SK-N-SH treated with all-trans-retinoic acid at 6 μM for 48 hours (cell line): ENCODE results near the gene PDGFB.

ENCODE experiments used
- ATAC-seq: fragments of 200-7000 bp; cut with Tn5 transposase; 3 replicates; pipeline ENCODE4 v1.9.1; 2020; ENCODE audit warnings: mild to moderate bottlenecking, moderate library complexity
- ARNTL ChIP-seq: fragments of 450-650 bp; formaldehyde crosslinking; IDR thresholded peaks from 2 replicates; pipeline ENCODE4 v1.5.0; 2020; ENCODE audit warnings: low read depth, mild to moderate bottlenecking, moderate library complexity, borderline replicate concordance
- CREB5 ChIP-seq: fragments of 250-450 bp; sonication (Bioruptor Pico); IDR thresholded peaks from 2 replicates; pipeline ENCODE4 v1.5.1; 2020; ENCODE audit warnings: low read depth, mild to moderate bottlenecking, moderate library complexity
- CSDC2 ChIP-seq: fragments of 250-450 bp; sonication (Bioruptor Pico); IDR thresholded peaks from 2 replicates; pipeline ENCODE4 v1.5.0; 2020; ENCODE audit warnings: mild to moderate bottlenecking, moderate library complexity
- CSRNP3 ChIP-seq: fragments of 250-450 bp; sonication (Bioruptor Pico); IDR thresholded peaks from 2 replicates; pipeline ENCODE4 v1.5.1; 2021; ENCODE audit warnings: mild to moderate bottlenecking, moderate library complexity
- ESRRG ChIP-seq: fragments of 250-450 bp; sonication (Bioruptor Pico); IDR thresholded peaks from 2 replicates; pipeline ENCODE4 v1.6.1; 2021; ENCODE audit warnings: mild to moderate bottlenecking
- GLIS3 ChIP-seq: fragments of 250-450 bp; sonication (Bioruptor Pico); IDR thresholded peaks from 2 replicates; pipeline ENCODE4 v1.5.0; 2020; ENCODE audit warnings: mild to moderate bottlenecking, moderate library complexity
- ISL1 ChIP-seq: fragments of 250-450 bp; sonication (Bioruptor Pico); IDR thresholded peaks from 2 replicates; pipeline ENCODE4 v2.1.2; 2022; ENCODE audit warnings: mild to moderate bottlenecking, moderate library complexity
- OSR1 ChIP-seq: fragments of 250-450 bp; sonication (Bioruptor Pico); IDR thresholded peaks from 2 replicates; pipeline ENCODE4 v1.8.0; 2022; ENCODE audit warnings: moderate library complexity, mild to moderate bottlenecking, inconsistent platforms
- PATZ1 ChIP-seq: fragments of 250-450 bp; sonication (Bioruptor Pico); IDR thresholded peaks from 2 replicates; pipeline ENCODE4 v1.8.0; 2020; ENCODE audit warnings: mild to moderate bottlenecking, moderate library complexity, borderline replicate concordance
- POU6F1 ChIP-seq: fragments of 250-450 bp; sonication (Bioruptor Pico); IDR thresholded peaks from 2 replicates; pipeline ENCODE4 v1.8.0; 2021; ENCODE audit warnings: low read depth, mild to moderate bottlenecking, moderate library complexity, borderline replicate concordance
- PPARA ChIP-seq: fragments of 250-450 bp; sonication (Bioruptor Pico); IDR thresholded peaks from 2 replicates; pipeline ENCODE4 v1.5.0; 2020; ENCODE audit warnings: mild to moderate bottlenecking, borderline replicate concordance
- RARB ChIP-seq: fragments of 250-450 bp; sonication (Bioruptor Pico); IDR thresholded peaks from 2 replicates; pipeline ENCODE4 v1.8.0; 2021; ENCODE audit warnings: mild to moderate bottlenecking, moderate library complexity
- SNAI2 ChIP-seq: fragments of 250-450 bp; sonication (Bioruptor Pico); IDR thresholded peaks from 2 replicates; pipeline ENCODE4 v1.5.0; 2020; ENCODE audit warnings: mild to moderate bottlenecking, moderate library complexity
- TCF4 ChIP-seq: fragments of 250-450 bp; sonication (Bioruptor Pico); IDR thresholded peaks from 2 replicates; pipeline ENCODE4 v1.8.0; 2021; ENCODE audit warnings: mild to moderate bottlenecking, moderate library complexity, borderline replicate concordance
- TOX ChIP-seq: fragments of 250-450 bp; sonication (Bioruptor Pico); IDR thresholded peaks from 2 replicates; pipeline ENCODE4 v1.8.0; 2021; ENCODE audit warnings: mild to moderate bottlenecking, moderate library complexity, borderline replicate concordance
- TSHZ2 ChIP-seq: fragments of 250-450 bp; sonication (Bioruptor Pico); IDR thresholded peaks from 2 replicates; pipeline ENCODE4 v1.5.0; 2020; ENCODE audit warnings: mild to moderate bottlenecking, moderate library complexity
- ZC3H10 ChIP-seq: fragments of 250-450 bp; sonication (Bioruptor Pico); IDR thresholded peaks from 2 replicates; pipeline ENCODE4 v1.5.1; 2021; ENCODE audit warnings: mild to moderate bottlenecking, moderate library complexity
- ZFP3 ChIP-seq: fragments of 250-450 bp; sonication (Bioruptor Pico); IDR thresholded peaks from 2 replicates; pipeline ENCODE4 v1.5.0; 2020; ENCODE audit warnings: mild to moderate bottlenecking, moderate library complexity
- ZFP30 ChIP-seq: fragments of 450-650 bp; formaldehyde crosslinking; IDR thresholded peaks from 2 replicates; pipeline ENCODE4 v1.5.0; 2022; ENCODE audit warnings: mild to moderate bottlenecking, moderate library complexity
- ZNF565 ChIP-seq: fragments of 450-650 bp; formaldehyde crosslinking; conservative IDR thresholded peaks from 2 replicates; pipeline ENCODE4 v1.5.0; 2020; ENCODE audit warnings: low read depth, mild to moderate bottlenecking, moderate library complexity
- ZNF70 ChIP-seq: fragments of 450-650 bp; formaldehyde crosslinking; IDR thresholded peaks from 2 replicates; pipeline ENCODE4 v1.5.0; 2020; ENCODE audit warnings: mild to moderate bottlenecking, moderate library complexity
- ZNF8 ChIP-seq: fragments of 450-650 bp; formaldehyde crosslinking; IDR thresholded peaks from 2 replicates; pipeline ENCODE4 v1.5.0; 2020; ENCODE audit warnings: mild to moderate bottlenecking, moderate library complexity

The PDGFB gene

GRCh38 chr22:39181356-39181755 is 63.4 kb downstream of the PDGFB start:
- TF ChIP-seq POU6F1 (CRISPR knock-in tag) (no peak), ZNF8 (CRISPR knock-in tag) (no peak), PATZ1 (CRISPR knock-in tag) (no peak), RARB (CRISPR knock-in tag) (no peak), OSR1 (CRISPR knock-in tag) (no peak), ISL1 (CRISPR knock-in tag) (no peak), SNAI2 (CRISPR knock-in tag) (no peak), ZNF70 (CRISPR knock-in tag) (no peak), TOX (no peak)
- no peak for ATAC-seq

GRCh38 chr22:39179841-39180335 is 64.9 kb downstream of the PDGFB start:
- TF ChIP-seq SNAI2 (CRISPR knock-in tag) (no peak), ZFP30 (CRISPR knock-in tag) (no peak), TOX (no peak), TCF4 (CRISPR knock-in tag) (no peak), TSHZ2 (no peak), GLIS3 (no peak), CSDC2 (CRISPR knock-in tag) (no peak), PPARA (CRISPR knock-in tag) (no peak), ZNF70 (CRISPR knock-in tag) (no peak), ZFP3 (CRISPR knock-in tag) (no peak), ARNTL (CRISPR knock-in tag) (no peak), ZNF565 (no peak), ZNF8 (CRISPR knock-in tag) (no peak), ISL1 (CRISPR knock-in tag) (no peak)
- no peak for ATAC-seq

GRCh38 chr22:39179401-39179827 is 65.4 kb downstream of the PDGFB start:
- ATAC-seq: no peak
- no peak for TF ChIP-seq CSRNP3 (CRISPR knock-in tag)
- TF ChIP-seq SNAI2 (CRISPR knock-in tag): no peak
- no peak for TF ChIP-seq TCF4 (CRISPR knock-in tag)
- no peak for TF ChIP-seq ZNF565
- TF ChIP-seq ESRRG (CRISPR knock-in tag): no peak
- no peak for TF ChIP-seq PPARA (CRISPR knock-in tag)
- no peak for TF ChIP-seq ISL1 (CRISPR knock-in tag)
- no peak for TF ChIP-seq RARB (CRISPR knock-in tag)
- TF ChIP-seq TSHZ2: no peak
- TF ChIP-seq CREB5: no peak
- no peak for TF ChIP-seq ARNTL (CRISPR knock-in tag)
- TF ChIP-seq ZFP3 (CRISPR knock-in tag): no peak
- no peak for TF ChIP-seq POU6F1 (CRISPR knock-in tag)
- TF ChIP-seq ZNF70 (CRISPR knock-in tag): no peak
- TF ChIP-seq ZNF8 (CRISPR knock-in tag): no peak
- TF ChIP-seq ZC3H10 (CRISPR knock-in tag): no peak
